ENCODE data around the gene TTF2. TPM values are rescaled to one million over a fixed set of nuclear protein-coding genes. Genes with fewer than 3 reads are reported as not detected.

TTF2 gene
- total RNA-seq, 4 donors from 2014 or later = 8.2 to 56.4 (median 17.0) TPM

- no peak for DNase-seq
- Histone ChIP-seq H3K36me3 (no peaks in the 10 kb centered on the region), H3K4me3 (no peak overlapping the region), H3K9me3 (no peaks in the 10 kb centered on the region), H3K27me3 (no peaks in the 10 kb centered on the region), H3K4me1 (no peaks in the 10 kb centered on the region), H3K27ac (no peak overlapping the region)
- intact Hi-C loops (cut with DNase I; ENCODE audit: low total_unique reads) = no loop called here
- TF ChIP-seq CTCF (IDR thresholded peaks at IDR 0.05) = no peak
- TF ChIP-seq POLR2A (IDR thresholded peaks at IDR 0.05) = no peak
Measured at GRCh38 chr1:117143172-117143571, 83.0 kb downstream of the TTF2 start.

- intact Hi-C loops (cut with DNase I; ENCODE audit: low total_unique reads) = no loop called here
- no peak overlapping the region for H3K27ac ChIP-seq
- no peaks in the 10 kb centered on the region for H3K36me3 ChIP-seq
- no peak overlapping the region for H3K4me3 ChIP-seq
- no peaks in the 10 kb centered on the region for H3K27me3 ChIP-seq
- DNase-seq = no peak
- H3K4me1 ChIP-seq = no peaks in the 10 kb centered on the region
- no peaks in the 10 kb centered on the region for H3K9me3 ChIP-seq
- TF ChIP-seq CTCF (IDR thresholded peaks at IDR 0.05) (no peak), POLR2A (IDR thresholded peaks at IDR 0.05) (no peak)
Measured at GRCh38 chr1:117143871-117144270, 83.7 kb downstream of the TTF2 start.

GRCh38 chr1:117146072-117146471 lies 85.9 kb downstream of the TTF2 start:
- no peak overlapping the region for H3K27ac ChIP-seq
- H3K4me3 ChIP-seq = no peak overlapping the region
- no peaks in the 10 kb centered on the region for H3K4me1 ChIP-seq
- no peak for DNase-seq
- intact Hi-C loops (cut with DNase I; ENCODE audit: low total_unique reads) = no loop called here
- no peaks in the 10 kb centered on the region for H3K36me3 ChIP-seq
- H3K9me3 ChIP-seq = no peaks in the 10 kb centered on the region
- TF ChIP-seq POLR2A (IDR thresholded peaks at IDR 0.05) = no peak
- TF ChIP-seq CTCF (IDR thresholded peaks at IDR 0.05) = no peak
- H3K27me3 ChIP-seq = no peaks in the 10 kb centered on the region

- H3K27ac ChIP-seq = no peak overlapping the region
- intact Hi-C loops (cut with DNase I; ENCODE audit: low total_unique reads) = no loop called here
- no peaks in the 10 kb centered on the region for H3K27me3 ChIP-seq
- no peaks in the 10 kb centered on the region for H3K36me3 ChIP-seq
- TF ChIP-seq CTCF (IDR thresholded peaks at IDR 0.05) (no peak), POLR2A (IDR thresholded peaks at IDR 0.05) (no peak)
- H3K4me3 ChIP-seq = no peak overlapping the region
- no peak for DNase-seq
- no peaks in the 10 kb centered on the region for H3K9me3 ChIP-seq
- no peaks in the 10 kb centered on the region for H3K4me1 ChIP-seq
Measured at GRCh38 chr1:117146575-117147340, 86.6 kb downstream of the TTF2 start.

- no peaks in the 10 kb centered on the region for H3K4me1 ChIP-seq
- H3K9me3 ChIP-seq = no peaks in the 10 kb centered on the region
- no peaks in the 10 kb centered on the region for H3K27me3 ChIP-seq
- no peaks in the 10 kb centered on the region for H3K36me3 ChIP-seq
- TF ChIP-seq POLR2A (IDR thresholded peaks at IDR 0.05) = no peak
- TF ChIP-seq CTCF (IDR thresholded peaks at IDR 0.05) = no peak
- no peak for DNase-seq
- H3K27ac ChIP-seq = no peak overlapping the region
- no peak overlapping the region for H3K4me3 ChIP-seq
- intact Hi-C loops (cut with DNase I; ENCODE audit: low total_unique reads) = no loop called here
Measured at GRCh38 chr1:117147341-117147831, 87.3 kb downstream of the TTF2 start.

All from uterus (tissue), 4 donors.